Neural progenitor cell (in vitro differentiated cells): ENCODE measurements around the gene LBX2.

Experiments
- CTCF ChIP-seq: fragments of 200-600 bp; sonication (generic); IDR thresholded peaks from 2 replicates; pipeline ENCODE4 v1.5.1; 2017; ENCODE audit warnings: antibody characterized with exemption, mild to moderate bottlenecking
- EZH2phosphoT487 ChIP-seq: fragments of 200-600 bp; sonication (generic); IDR thresholded peaks from 2 replicates; pipeline ENCODE4 v1.6.1; 2017; ENCODE audit warnings: antibody characterized with exemption

GRCh38 chr2:74474899-74475298 lies 24.5 kb downstream of the LBX2 start:
- TF ChIP-seq CTCF (peak; percentile 48), EZH2phosphoT487 (no peak)
